ENCODE data around the gene CCDC187.

CCDC187 gene

GRCh38 chr9:136311051-136312008 is 7.4 kb upstream of the CCDC187 start:
- peak; percentile 87 for DNase-seq

- peak; percentile 18 for DNase-seq
Observed at GRCh38 chr9:136310273-136311030, 6.6 kb upstream of the CCDC187 start.

- no peak for DNase-seq
Observed at GRCh38 chr9:136309806-136310220, 5.9 kb upstream of the CCDC187 start.

- peak; percentile 73 for DNase-seq
Observed at GRCh38 chr9:136309101-136309801, 5.4 kb upstream of the CCDC187 start.

- DNase-seq = no peak
Observed at GRCh38 chr9:136308702-136309053, 4.8 kb upstream of the CCDC187 start.

- DNase-seq = no peak
Observed at GRCh38 chr9:136308006-136308701, 4.3 kb upstream of the CCDC187 start.

GRCh38 chr9:136307215-136307750 is 3.4 kb upstream of the CCDC187 start:
- no peak for DNase-seq

GRCh38 chr9:136306211-136307208 is 2.6 kb upstream of the CCDC187 start:
- no peak for DNase-seq

GRCh38 chr9:136305804-136306203 is 1.9 kb upstream of the CCDC187 start:
- DNase-seq = no peak

- no peak for DNase-seq
Observed at GRCh38 chr9:136304981-136305380, 1.1 kb upstream of the CCDC187 start.

- no peak for DNase-seq
Observed at GRCh38 chr9:136304456-136304855, 562 bp upstream of the CCDC187 start.

- DNase-seq = no peak
Observed at GRCh38 chr9:136303066-136303824, 649 bp downstream of the CCDC187 start.

- no peak for DNase-seq
Observed at GRCh38 chr9:136302527-136302926, 1.4 kb downstream of the CCDC187 start.

- DNase-seq = no peak
Observed at GRCh38 chr9:136300866-136301265, 3.0 kb downstream of the CCDC187 start.

GRCh38 chr9:136300016-136300545 is 3.8 kb downstream of the CCDC187 start:
- DNase-seq = no peak

- DNase-seq = no peak
Observed at GRCh38 chr9:136299541-136299940, 4.4 kb downstream of the CCDC187 start.

GRCh38 chr9:136299116-136299515 is 4.8 kb downstream of the CCDC187 start:
- DNase-seq = no peak

GRCh38 chr9:136297766-136298735 is 5.8 kb downstream of the CCDC187 start:
- peak; percentile 37 for DNase-seq

Measured in NCI-H146 (cell line).